Skeletal muscle satellite cell (primary cell): ENCODE measurements around the gene WIPF2. TPM values are rescaled to one million over a fixed set of nuclear protein-coding genes. Genes with fewer than 3 reads are reported as not detected.

ENCODE experiments used
- H3K27me3 ChIP-seq: 2 replicates; pipeline ENCODE4 v1.7.0; 2013; ENCODE audit warnings: low read length; ENCODE audit not compliant: control insufficient read depth, insufficient read depth
- H3K36me3 ChIP-seq: 2 replicates; pipeline ENCODE4 v1.7.0; 2013; ENCODE audit warnings: mild to moderate bottlenecking, control low read depth, low read length; ENCODE audit not compliant: insufficient read depth
- H3K4me1 ChIP-seq: 2 replicates; pipeline ENCODE4 v1.7.0; 2013; ENCODE audit warnings: low read length; ENCODE audit not compliant: control insufficient read depth, insufficient read depth
- H3K4me2 ChIP-seq: 2 replicates; pipeline ENCODE4 v1.7.0; 2013; ENCODE audit warnings: mild to moderate bottlenecking, low read length
- H3K4me3 ChIP-seq: 2 replicates; pipeline ENCODE4 v1.7.0; 2013; ENCODE audit warnings: low read length
- H3K9ac ChIP-seq: 2 replicates; pipeline ENCODE4 v1.7.0; 2013; ENCODE audit warnings: mild to moderate bottlenecking, low read depth, low read length, moderate library complexity
- H3K9me3 ChIP-seq: replicated peaks from 2 replicates; pipeline ENCODE4 v1.7.0; 2013; ENCODE audit warnings: mild to moderate bottlenecking, control low read depth, low read length
- total RNA-seq: library from RNA; depleted of rRNA; stranded (reverse); fragments of >200 nt; gene quantifications from 2 replicates; pipeline ENCODE4 v1.2.3, GENCODE V29; 2012; rRNA removed

The WIPF2 gene, protein sequence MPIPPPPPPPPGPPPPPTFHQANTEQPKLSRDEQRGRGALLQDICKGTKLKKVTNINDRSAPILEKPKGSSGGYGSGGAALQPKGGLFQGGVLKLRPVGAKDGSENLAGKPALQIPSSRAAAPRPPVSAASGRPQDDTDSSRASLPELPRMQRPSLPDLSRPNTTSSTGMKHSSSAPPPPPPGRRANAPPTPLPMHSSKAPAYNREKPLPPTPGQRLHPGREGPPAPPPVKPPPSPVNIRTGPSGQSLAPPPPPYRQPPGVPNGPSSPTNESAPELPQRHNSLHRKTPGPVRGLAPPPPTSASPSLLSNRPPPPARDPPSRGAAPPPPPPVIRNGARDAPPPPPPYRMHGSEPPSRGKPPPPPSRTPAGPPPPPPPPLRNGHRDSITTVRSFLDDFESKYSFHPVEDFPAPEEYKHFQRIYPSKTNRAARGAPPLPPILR
- 4.8 and 5.6 TPM in 2 replicates for total RNA-seq

DNA sequence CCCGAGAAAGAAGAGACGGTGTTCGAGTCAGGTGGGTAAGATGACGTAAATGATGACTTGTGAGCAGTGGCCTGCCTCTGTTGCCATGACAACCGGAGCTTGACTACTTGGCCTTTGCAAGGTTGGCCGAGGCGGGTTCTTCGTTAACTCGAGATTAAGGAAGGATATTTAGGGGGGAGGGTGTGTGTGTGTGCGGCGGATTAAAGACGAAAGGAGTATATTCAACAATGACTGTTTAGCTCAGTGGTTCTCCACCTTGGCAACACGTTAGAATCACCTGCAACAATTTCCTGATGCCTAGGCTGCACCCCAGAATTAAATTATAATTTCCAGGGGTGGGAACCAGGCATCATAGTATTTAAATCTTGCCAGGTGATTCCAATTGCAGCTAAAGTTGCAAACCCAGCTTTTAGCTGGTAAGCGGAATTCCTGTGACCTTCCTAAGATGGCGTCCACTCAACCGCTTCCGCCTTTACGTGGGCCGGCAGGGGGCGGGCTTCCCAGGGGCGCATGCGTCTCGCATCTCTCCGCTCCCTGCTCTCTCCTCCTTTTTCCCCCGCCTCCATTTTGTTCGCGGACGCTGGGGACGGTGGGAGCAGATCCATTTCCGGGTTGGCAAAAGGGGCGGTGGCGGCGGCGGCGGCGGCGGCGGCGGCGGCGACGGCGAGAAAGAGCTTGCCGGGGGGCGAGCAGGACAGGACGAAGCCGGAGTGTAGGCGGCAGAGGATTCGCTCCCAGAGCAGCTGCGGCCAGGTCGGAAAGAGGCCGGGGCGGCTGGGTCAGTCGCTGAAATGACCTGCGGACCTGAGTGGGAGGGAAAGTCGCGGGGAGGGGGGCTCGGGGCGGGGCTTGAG, at the start of gene WIPF2:
Gene WIPF2 (plus strand): TSS at position 565 of the 854 bp plus-strand sequence. CDS start 37,156 bp downstream, outside the sequence.
- Histone ChIP-seq H3K27me3 (no peaks in the 10 kb centered on the region), H3K9ac (peak within 1 kb of the TSS; percentile 75), H3K4me1 (peaks cover 4% of the 10 kb centered on the region), H3K36me3 (no peaks in the 10 kb centered on the region), H3K9me3 (no peaks in the 10 kb centered on the region), H3K4me3 (peak within 1 kb of the TSS; percentile 76), H3K4me2 (peak within 1 kb of the TSS; percentile 95)

DNA sequence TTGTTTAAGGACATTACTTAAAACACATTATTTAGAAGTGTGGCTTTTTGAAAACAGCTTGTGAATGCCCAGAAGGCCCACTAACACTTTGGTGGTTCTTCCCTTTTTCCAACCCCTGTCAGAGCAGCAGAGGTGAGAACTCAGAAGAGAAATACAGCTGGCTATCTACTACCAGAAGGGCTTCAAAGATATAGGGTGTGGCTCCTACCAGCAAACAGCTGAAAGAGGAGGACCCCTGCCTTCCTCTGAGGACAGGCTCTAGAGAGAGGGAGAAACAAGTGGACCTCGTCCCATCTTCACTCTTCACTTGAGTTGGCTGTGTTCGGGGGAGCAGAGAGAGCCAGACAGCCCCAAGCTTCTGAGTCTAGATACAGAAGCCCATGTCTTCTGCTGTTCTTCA, 48.8 kb upstream of the WIPF2 start:
- peaks cover 77% of the 10 kb centered on the region for H3K36me3 ChIP-seq
- H3K4me3 ChIP-seq = no peak overlapping the region
- H3K9ac ChIP-seq = no peak overlapping the region
- H3K27me3 ChIP-seq = no peaks in the 10 kb centered on the region
- no peaks in the 10 kb centered on the region for H3K9me3 ChIP-seq
- no peak overlapping the region for H3K4me2 ChIP-seq
- peaks cover 3% of the 10 kb centered on the region for H3K4me1 ChIP-seq

DNA sequence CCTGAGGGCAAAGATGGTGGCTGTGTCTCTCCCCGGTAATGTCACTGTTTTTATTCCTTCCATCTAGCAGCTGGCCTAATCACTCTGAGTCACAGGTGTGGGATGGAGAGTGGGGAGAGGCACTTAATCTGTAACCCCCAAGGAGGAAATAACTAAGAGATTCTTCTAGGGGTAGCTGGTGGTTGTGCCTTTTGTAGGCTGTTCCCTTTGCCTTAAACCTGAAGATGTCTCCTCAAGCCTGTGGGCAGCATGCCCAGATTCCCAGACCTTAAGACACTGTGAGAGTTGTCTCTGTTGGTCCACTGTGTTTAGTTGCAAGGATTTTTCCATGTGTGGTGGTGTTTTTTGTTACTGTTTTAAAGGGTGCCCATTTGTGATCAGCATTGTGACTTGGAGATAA, 47.4 kb upstream of the WIPF2 start:
- H3K9ac ChIP-seq = no peak overlapping the region
- peaks cover 71% of the 10 kb centered on the region for H3K36me3 ChIP-seq

DNA sequence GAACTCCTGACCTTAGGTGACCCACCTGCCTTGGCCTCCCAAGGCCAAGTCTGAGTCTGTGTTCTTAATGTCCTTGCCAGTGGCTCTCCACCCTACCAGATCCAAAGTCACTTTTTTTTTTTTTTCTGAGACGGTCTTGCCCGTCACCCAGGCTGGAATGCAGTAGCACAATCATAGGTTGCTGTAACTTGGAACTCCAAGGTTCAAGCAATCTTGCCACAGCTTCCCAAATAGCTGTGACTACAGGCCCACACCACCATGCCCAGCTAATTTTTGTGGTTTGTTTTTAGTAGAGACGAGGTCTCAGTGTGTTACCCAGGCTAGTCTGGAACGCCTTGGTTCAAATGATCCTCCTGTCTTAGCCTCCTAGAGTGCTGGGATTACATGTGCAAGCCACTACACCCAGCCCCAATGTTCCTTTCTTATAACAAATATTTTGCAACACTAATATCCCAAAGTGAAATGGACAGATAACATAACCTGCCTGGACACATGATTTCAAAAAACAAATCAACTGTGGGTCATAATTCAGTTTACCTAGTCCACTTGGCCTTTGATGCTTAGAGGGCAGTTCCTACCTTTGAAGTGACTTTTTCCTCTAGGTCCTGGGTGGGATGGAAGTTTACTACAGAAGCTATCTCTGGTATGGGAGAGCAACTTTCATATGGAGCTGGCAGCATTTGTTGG, 45.9 kb upstream of the WIPF2 start:
- Histone ChIP-seq H3K36me3 (peaks cover 59% of the 10 kb centered on the region), H3K4me1 (peaks cover 6% of the 10 kb centered on the region), H3K4me3 (no peak overlapping the region), H3K9ac (no peak overlapping the region), H3K9me3 (no peaks in the 10 kb centered on the region), H3K4me2 (no peak overlapping the region), H3K27me3 (no peaks in the 10 kb centered on the region)

More for the DNA sequence above, 47.4 kb upstream of the WIPF2 start:
- Histone ChIP-seq H3K4me2 (no peak overlapping the region), H3K9me3 (no peaks in the 10 kb centered on the region), H3K4me3 (no peak overlapping the region), H3K27me3 (no peaks in the 10 kb centered on the region), H3K4me1 (peaks cover 4% of the 10 kb centered on the region)

DNA sequence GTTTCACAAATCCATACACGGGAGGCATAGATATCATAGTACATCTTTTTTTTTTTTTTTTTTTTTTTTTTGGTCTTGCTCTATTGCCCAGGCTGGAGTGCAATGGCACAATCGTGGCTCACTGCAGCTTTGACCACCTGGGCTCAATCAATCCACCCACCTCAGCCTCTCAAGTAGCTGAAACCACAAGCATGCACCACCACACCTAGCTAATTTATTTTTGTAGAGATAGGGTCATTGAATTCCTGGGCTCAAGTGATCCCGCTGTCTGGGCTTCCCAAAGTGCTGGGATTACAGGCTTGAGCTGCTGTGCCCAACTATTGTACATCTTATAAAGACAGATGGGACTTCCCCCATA, 45.3 kb upstream of the WIPF2 start:
- Histone ChIP-seq H3K27me3 (no peaks in the 10 kb centered on the region), H3K36me3 (peaks cover 61% of the 10 kb centered on the region)

DNA sequence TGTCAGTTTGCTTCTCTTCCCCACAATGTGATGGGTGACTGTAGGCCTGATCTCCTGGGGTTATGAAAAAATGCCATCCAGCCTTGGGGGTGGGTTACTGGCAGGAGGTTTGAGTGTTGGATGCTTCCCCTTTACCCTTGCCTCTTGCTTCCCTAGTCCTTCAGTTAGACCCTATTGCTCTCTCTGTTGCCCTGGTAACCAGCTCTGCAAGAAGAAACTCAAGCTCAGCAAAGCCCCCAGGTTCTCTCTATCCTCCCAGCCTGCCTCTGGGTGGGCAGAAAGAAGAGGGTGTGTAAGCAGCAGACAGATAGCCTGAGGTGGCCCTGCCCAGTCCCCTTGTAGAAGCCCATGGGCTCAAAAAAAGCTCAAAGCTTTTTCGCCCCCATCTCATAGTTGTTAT, 44.6 kb upstream of the WIPF2 start:
- Histone ChIP-seq H3K36me3 (peaks cover 54% of the 10 kb centered on the region), H3K4me1 (peaks cover 8% of the 10 kb centered on the region), H3K9me3 (no peaks in the 10 kb centered on the region), H3K4me3 (no peak overlapping the region), H3K4me2 (no peak overlapping the region), H3K9ac (no peak overlapping the region), H3K27me3 (no peaks in the 10 kb centered on the region)

More for the DNA sequence above, 45.3 kb upstream of the WIPF2 start:
- peaks cover 6% of the 10 kb centered on the region for H3K4me1 ChIP-seq
- no peak overlapping the region for H3K4me3 ChIP-seq
- no peak overlapping the region for H3K4me2 ChIP-seq
- H3K9me3 ChIP-seq = no peaks in the 10 kb centered on the region
- H3K9ac ChIP-seq = no peak overlapping the region

DNA sequence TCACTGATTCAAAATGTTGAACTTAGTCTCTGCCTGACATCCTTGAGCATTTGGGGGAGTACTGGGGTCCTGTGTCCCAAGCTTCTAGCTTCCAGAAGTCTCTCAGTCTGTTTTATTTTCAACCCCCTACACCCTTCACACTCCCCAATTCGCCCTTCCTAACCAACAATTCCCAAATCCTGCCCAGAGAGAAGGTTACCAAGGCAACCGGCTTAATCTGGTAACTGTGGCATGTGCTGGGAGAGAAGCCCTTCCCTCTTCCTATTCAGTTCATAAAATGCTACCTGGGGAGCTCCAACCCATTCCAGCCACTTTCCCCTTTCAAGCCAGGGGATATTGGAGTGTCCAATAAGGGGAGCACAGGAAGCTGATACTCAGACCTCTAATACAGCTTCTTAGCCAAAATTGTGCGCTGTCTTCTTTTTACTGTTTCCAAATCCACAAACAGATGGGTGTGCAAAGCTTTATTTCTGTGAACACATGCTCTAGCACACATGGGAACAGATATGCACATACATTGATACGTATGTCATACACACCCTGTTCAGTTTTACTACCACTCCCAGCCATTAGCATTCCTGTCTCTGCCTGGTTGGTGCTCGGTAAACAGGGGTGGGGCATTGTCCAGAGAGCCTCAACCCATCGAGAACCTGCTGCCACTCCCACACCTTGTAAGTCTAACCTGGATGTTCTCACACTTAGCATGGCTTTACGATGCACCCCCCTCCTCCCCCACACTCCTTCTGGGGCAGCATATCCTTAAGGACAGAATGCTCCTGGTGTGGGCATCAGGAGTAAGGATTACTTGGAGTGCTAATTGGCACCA, 43.0 kb upstream of the WIPF2 start:
- Histone ChIP-seq H3K9ac (no peak overlapping the region), H3K9me3 (no peaks in the 10 kb centered on the region), H3K36me3 (peaks cover 37% of the 10 kb centered on the region), H3K4me3 (no peak overlapping the region), H3K27me3 (no peaks in the 10 kb centered on the region), H3K4me1 (peaks cover 24% of the 10 kb centered on the region), H3K4me2 (no peak overlapping the region)

DNA sequence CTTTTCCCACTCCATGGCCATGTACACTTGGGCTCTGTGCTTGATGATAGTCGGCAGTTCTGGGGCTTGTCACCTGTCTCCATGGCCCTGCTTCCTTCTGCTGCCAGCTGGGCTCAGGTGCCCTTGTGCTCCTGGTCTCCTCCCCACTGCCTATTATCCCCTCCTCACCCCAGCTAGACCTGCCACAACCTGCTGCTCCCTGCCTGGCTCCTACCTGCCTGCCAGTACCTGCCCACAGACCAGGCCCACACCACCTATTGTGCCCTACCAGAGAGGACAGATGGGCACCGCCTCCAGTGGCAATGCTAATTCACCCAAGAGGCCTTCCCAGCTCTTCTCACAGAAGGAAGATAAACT, 42.4 kb upstream of the WIPF2 start:
- peaks cover 31% of the 10 kb centered on the region for H3K36me3 ChIP-seq
- no peaks in the 10 kb centered on the region for H3K9me3 ChIP-seq
- peak overlapping the region; percentile 82 for H3K4me2 ChIP-seq
- peaks cover 24% of the 10 kb centered on the region for H3K4me1 ChIP-seq
- no peak overlapping the region for H3K4me3 ChIP-seq
- no peak overlapping the region for H3K9ac ChIP-seq
- no peaks in the 10 kb centered on the region for H3K27me3 ChIP-seq

DNA sequence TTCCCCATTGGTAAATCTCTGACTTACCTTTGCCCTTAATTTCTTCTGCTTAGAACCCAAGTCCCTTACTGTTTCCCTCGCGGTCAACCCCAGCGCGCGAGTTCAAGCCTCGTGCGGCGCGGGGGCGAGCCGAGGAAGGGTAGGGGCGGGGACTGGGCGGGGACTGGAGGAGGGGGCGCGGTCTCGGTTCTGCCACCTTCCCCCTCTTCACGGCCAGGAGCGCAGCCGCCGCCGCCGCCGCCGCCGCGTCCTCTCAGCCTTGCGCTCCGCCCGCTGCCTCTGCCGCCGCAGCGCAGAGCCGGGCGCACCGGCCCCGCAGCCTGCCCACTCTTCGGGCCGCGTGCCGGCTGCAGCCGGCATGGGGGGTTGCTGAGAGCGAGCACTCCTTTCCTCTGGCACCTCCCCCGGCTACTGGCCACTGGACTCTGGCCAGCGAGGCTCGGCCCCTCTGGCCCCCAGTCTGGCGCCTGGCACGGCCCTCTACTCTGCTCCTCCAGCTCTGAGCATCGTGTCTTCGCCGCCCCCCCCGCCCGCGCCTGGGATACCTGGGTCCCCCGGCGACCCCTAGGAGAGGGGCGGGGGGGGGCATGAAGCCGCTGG, 41.7 kb upstream of the WIPF2 start, which contains the start of gene RAPGEFL1:
Gene RAPGEFL1 (plus strand): TSS at position 196 of the 600 bp plus-strand sequence. CDS start 392 bp downstream, at position 588.
- H3K4me2 ChIP-seq = peak within 1 kb of the TSS; percentile 82
- H3K27me3 ChIP-seq = no peaks in the 10 kb centered on the region
- peaks cover 25% of the 10 kb centered on the region for H3K36me3 ChIP-seq
- no peak within 1 kb of the TSS for H3K9ac ChIP-seq
- H3K9me3 ChIP-seq = no peaks in the 10 kb centered on the region
- H3K4me3 ChIP-seq = peak within 1 kb of the TSS; percentile 67
- peaks cover 24% of the 10 kb centered on the region for H3K4me1 ChIP-seq

DNA sequence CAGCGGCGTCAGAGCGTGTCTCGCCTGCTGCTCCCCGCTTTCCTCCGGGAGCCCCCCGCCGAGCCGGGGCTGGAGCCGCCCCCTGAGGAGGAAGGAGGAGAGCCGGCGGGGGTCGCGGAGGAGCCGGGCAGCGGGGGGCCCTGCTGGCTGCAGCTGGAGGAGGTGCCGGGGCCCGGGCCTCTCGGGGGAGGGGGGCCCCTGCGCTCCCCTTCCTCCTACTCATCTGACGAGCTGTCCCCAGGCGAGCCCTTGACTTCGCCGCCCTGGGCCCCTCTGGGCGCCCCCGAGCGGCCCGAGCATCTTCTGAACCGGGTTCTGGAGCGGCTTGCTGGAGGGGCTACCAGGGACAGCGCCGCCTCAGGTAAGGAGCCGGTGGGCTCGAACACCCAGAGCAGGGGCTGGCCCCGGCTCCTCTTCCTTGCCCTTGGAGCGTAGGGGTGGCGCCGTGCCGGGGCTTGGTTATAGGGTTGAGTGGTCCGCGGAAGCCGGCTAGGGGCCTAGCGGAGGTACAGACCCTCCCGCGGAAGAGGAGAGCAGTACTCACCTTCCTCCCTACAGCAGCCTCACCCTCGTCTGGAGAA, 41.0 kb upstream of the WIPF2 start:
- Histone ChIP-seq H3K9ac (no peak overlapping the region), H3K4me2 (no peak overlapping the region), H3K4me1 (peaks cover 24% of the 10 kb centered on the region), H3K36me3 (peaks cover 20% of the 10 kb centered on the region), H3K27me3 (no peaks in the 10 kb centered on the region), H3K9me3 (no peaks in the 10 kb centered on the region), H3K4me3 (no peak overlapping the region)
